CD4-positive, alpha-beta T cell (primary cell): ENCODE data around the gene PIP5KL1. TPM values are rescaled to one million over a fixed set of nuclear protein-coding genes. Genes with fewer than 3 reads are reported as not detected.

Experiments
- ATAC-seq: fragments of 200-7000 bp; cut with Tn5 transposase; one replicate; pipeline ENCODE4 v1.10.0; 2022; ENCODE audit warnings: mild to moderate bottlenecking; ENCODE audit not compliant: poor library complexity
- CTCF ChIA-PET: fragments of 350-600 bp; sonication (Branson Sonifier 250); formaldehyde crosslinking; loops from one replicate; lab custom pipeline; 2021; ENCODE audit warnings: antibody characterized with exemption, inconsistent platforms; lab: Charles Lee
- POLR2A ChIA-PET: fragments of 350-600 bp; sonication (Branson Sonifier 250); formaldehyde crosslinking; loops from one replicate; lab custom pipeline; 2021; ENCODE audit warnings: antibody characterized with exemption, inconsistent platforms; lab: Charles Lee
- DNase-seq, 14 experiments: peaks; one replicate each; pipeline ENCODE4 v3.0.0-alpha.2; 2013 to 2020; ENCODE audit warnings: mixed read lengths in 2 of 14
- H3K27ac ChIP-seq, 2 donors: one replicate each; pipeline versions ENCODE4 v1.5.1 to v1.7.0; 2013; ENCODE audit warnings: low read length in 2 of 2, low read depth in 1 of 2, mild to moderate bottlenecking in 1 of 2
- H3K27me3 ChIP-seq, 2 experiments: 1 replicate in 1 of 2; 2 replicates in 1 of 2; pipeline versions ENCODE4 v1.6.1 to v1.7.0; 2013; ENCODE audit warnings: low read length in 2 of 2, control low read depth in 1 of 2, mild to moderate bottlenecking in 1 of 2, moderate library complexity in 1 of 2; ENCODE audit not compliant: insufficient read depth in 2 of 2, control insufficient read depth in 1 of 2
- H3K36me3 ChIP-seq: one replicate; pipeline ENCODE4 v1.6.1; 2013; ENCODE audit warnings: low read length, control low read depth; ENCODE audit not compliant: insufficient read depth
- H3K4me1 ChIP-seq: one replicate; pipeline ENCODE4 v1.6.1; 2013; ENCODE audit warnings: low read length, control low read depth; ENCODE audit not compliant: insufficient read depth
- H3K4me3 ChIP-seq: one replicate; pipeline ENCODE4 v1.5.1; 2013; ENCODE audit warnings: mild to moderate bottlenecking, low read length, moderate library complexity
- H3K9me3 ChIP-seq, 2 experiments: 1 replicate in 1 of 2; 2 replicates in 1 of 2; pipeline versions ENCODE4 v1.6.1 to v1.7.0; 2013; ENCODE audit warnings: low read length in 2 of 2, mild to moderate bottlenecking in 2 of 2, control low read depth in 1 of 2, moderate library complexity in 1 of 2; ENCODE audit not compliant: control insufficient read depth in 1 of 2, insufficient read depth in 1 of 2
- H3K27ac Mint-ChIP-seq: one replicate; pipeline ENCODE4 v1.8.0; 2020; ENCODE audit warnings: mixed read lengths
- H3K27me3 Mint-ChIP-seq: one replicate; pipeline ENCODE4 v1.8.0; 2021; ENCODE audit warnings: mixed read lengths
- H3K36me3 Mint-ChIP-seq: one replicate; pipeline ENCODE4 v1.8.0; 2021; ENCODE audit warnings: low read depth, mixed read lengths
- H3K4me1 Mint-ChIP-seq: one replicate; pipeline ENCODE4 v1.8.0; 2021; ENCODE audit warnings: low read depth, mixed read lengths
- H3K4me3 Mint-ChIP-seq: one replicate; pipeline ENCODE4 v1.8.0; 2020; ENCODE audit warnings: mild to moderate bottlenecking, mixed read lengths
- H3K9me3 Mint-ChIP-seq: one replicate; pipeline ENCODE4 v1.8.0; 2020; ENCODE audit warnings: mixed read lengths
- intact Hi-C, 2 experiments: fragments of 100-400 bp; cut with DNase I in 1 of 2; cut with micrococcal nuclease in 1 of 2; formaldehyde crosslinking; loops; one replicate each; pipeline versions ENCODE4 v1.15.1 to v1.9.0; 2023 to 2025; cut with DNase I, micrococcal nuclease
- total RNA-seq, 174 experiments: library from RNA in 2 of 174; stranded (reverse) in 2 of 174; gene quantifications; one replicate each; pipeline ENCODE4 v1.2.3 and lab custom pipeline; 2021 to 2026
- TF ChIP-seq, protein P1 (sequence below): fragments of 200-600 bp; IDR thresholded peaks from one replicate; pipeline ENCODE4 v1.8.0; 2022; ENCODE audit warnings: antibody characterized with exemption, mild to moderate bottlenecking

Gene PIP5KL1
- total RNA-seq, 2 experiments from 2014 or later, result 2.9 to 3.3 TPM

DNA sequence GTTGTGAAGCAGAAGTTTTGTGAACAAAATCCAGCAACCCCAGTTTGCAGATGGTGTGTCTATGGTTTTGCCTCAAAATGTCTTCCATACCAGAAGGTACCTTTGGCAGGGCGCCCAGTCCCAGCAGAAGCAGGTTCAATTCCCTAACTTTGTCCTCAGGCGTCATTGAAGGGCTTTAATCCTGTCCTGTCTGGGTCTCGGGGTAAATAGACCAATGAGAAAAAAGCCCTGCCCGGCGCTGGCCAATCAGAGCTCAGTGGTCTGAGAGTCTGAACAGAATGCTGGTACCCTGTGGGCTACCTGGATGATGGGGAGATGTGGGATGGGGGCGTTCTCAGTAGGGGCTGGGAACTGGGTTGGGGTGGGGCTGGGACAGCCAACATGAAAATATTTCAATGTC lies 7.5 kb downstream of the PIP5KL1 start:
- peaks cover 4% of the 10 kb centered on the region for H3K27me3 Mint-ChIP-seq
- POLR2A ChIA-PET, result interaction anchor here (1.6 kb wide), 1 partner anchor 14 kb away, joined by 6 read pairs; the partner anchor contains the start of gene DPM2
- ATAC-seq (no peak), DNase-seq (no peak)
- Histone ChIP-seq H3K9me3 (no peaks in the 10 kb centered on the region), H3K27ac (no peak overlapping the region), H3K4me3 (no peak overlapping the region), H3K36me3 (no peaks in the 10 kb centered on the region), H3K27me3 (peaks cover 0 to 11% of the 10 kb centered on the region in 2 experiments), H3K4me1 (peaks cover 48% of the 10 kb centered on the region)
- H3K27ac Mint-ChIP-seq, result no peak overlapping the region
- H3K4me1 Mint-ChIP-seq, result peaks cover 26% of the 10 kb centered on the region
- CTCF ChIA-PET, result interaction anchor here (1.3 kb wide), 2 partner anchors 17 to 188 kb away, joined by 4 to 6 read pairs; partner anchors contain the start of gene TOR2A
- no peaks in the 10 kb centered on the region for H3K9me3 Mint-ChIP-seq
- intact Hi-C loops, result no loop called here
- TF ChIP-seq, protein P1, sequence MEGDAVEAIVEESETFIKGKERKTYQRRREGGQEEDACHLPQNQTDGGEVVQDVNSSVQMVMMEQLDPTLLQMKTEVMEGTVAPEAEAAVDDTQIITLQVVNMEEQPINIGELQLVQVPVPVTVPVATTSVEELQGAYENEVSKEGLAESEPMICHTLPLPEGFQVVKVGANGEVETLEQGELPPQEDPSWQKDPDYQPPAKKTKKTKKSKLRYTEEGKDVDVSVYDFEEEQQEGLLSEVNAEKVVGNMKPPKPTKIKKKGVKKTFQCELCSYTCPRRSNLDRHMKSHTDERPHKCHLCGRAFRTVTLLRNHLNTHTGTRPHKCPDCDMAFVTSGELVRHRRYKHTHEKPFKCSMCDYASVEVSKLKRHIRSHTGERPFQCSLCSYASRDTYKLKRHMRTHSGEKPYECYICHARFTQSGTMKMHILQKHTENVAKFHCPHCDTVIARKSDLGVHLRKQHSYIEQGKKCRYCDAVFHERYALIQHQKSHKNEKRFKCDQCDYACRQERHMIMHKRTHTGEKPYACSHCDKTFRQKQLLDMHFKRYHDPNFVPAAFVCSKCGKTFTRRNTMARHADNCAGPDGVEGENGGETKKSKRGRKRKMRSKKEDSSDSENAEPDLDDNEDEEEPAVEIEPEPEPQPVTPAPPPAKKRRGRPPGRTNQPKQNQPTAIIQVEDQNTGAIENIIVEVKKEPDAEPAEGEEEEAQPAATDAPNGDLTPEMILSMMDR, result no peak
- no peak overlapping the region for H3K4me3 Mint-ChIP-seq
- no peaks in the 10 kb centered on the region for H3K36me3 Mint-ChIP-seq

DNA sequence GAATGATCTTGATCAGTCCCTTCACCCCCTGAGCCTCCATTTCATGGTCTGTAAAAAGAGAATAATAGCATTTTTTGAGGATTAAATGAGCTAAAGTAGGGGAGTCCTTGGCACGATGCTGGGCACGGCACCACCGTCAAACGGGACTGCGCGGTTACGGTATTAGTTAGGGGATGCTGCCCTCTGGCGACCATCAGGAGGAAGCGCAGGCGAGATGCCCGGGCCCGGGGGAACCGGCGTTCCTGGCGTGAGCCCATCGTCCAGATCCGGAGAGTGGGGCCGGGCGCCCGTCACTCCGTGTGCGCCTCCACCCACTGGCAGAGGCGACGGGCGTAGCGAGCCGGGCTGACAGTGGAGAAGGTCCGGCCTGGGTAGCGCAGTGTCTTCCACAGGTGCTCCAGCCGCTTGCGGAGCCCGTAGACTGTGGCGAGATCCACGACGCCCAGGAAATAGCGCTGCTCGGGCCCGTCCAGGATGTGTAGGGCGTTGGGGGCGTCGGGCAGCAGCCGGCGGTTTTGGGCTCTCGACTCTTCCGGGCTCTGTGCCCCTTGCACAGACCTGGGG lies 8.9 kb downstream of the PIP5KL1 start:
- TF ChIP-seq, protein P1, result peak; percentile 96
- H3K36me3 ChIP-seq, result no peaks in the 10 kb centered on the region
- peaks cover 36% of the 10 kb centered on the region for H3K4me1 Mint-ChIP-seq
- DNase-seq (peak; percentile 62 to 89 (median 74)), ATAC-seq (peak; percentile 39)
- POLR2A ChIA-PET, result interaction anchor here (0.7 to 2.0 kb wide), 11 partner anchors 15 to 707 kb away, joined by 3 to 11 read pairs (median 3); partner anchors contain the start of genes CDK9, DPM2 and TOR2A
- CTCF ChIA-PET, result interaction anchor here (0.6 to 1.8 kb wide), 15 partner anchors 9 to 707 kb away, joined by 3 to 11 read pairs (median 4); partner anchors contain the start of genes CDK9, SH2D3C and TOR2A
- peak overlapping the region; percentile 51 for H3K4me3 Mint-ChIP-seq
- no peaks in the 10 kb centered on the region for H3K9me3 Mint-ChIP-seq
- no peak overlapping the region for H3K27ac ChIP-seq
- peak overlapping the region; percentile 45 for H3K4me3 ChIP-seq
- H3K4me1 ChIP-seq, result peaks cover 48% of the 10 kb centered on the region
- intact Hi-C loops, result loop anchor here (1.0 to 2.0 kb wide), 6 partner anchors 51 to 707 kb away; partner anchors contain the start of gene TOR2A (in 1 of the 2)
- H3K27me3 Mint-ChIP-seq, result peaks cover 4% of the 10 kb centered on the region
- H3K27ac Mint-ChIP-seq, result no peak overlapping the region
- H3K36me3 Mint-ChIP-seq, result no peaks in the 10 kb centered on the region
- H3K27me3 ChIP-seq, result peaks cover 0 to 4% of the 10 kb centered on the region in 2 experiments
- H3K9me3 ChIP-seq, result no peaks in the 10 kb centered on the region

DNA sequence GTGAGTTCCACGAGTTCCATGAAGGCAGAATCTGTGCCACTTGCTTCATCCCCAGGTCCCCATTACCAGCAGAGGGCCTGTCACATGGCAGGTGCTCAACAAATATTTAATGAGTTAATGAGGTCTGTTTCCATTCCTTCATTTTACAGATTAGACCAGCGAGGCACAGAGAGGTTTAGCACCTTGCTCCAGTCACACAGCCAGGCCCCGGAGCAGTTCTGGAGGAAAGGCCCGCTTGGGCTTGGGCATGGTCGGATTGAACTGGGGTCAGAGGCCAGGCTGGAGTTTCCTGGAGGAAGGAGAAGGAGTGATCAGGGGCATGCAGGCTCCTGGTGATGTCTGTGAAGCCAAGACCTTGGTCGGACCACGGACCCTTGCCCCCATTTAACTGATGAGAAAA lies 9.8 kb downstream of the PIP5KL1 start:
- intact Hi-C loops, result loop anchor here (1.0 to 2.0 kb wide), 6 partner anchors 50 to 706 kb away; partner anchors contain the start of gene TOR2A (in 1 of the 2)
- POLR2A ChIA-PET, result interaction anchor here (0.7 to 2.0 kb wide), 9 partner anchors 14 to 706 kb away, joined by 3 to 11 read pairs (median 4); partner anchors contain the start of genes CDK9 and TOR2A
- peaks cover 52% of the 10 kb centered on the region for H3K4me1 ChIP-seq
- no peak for DNase-seq
- no peak overlapping the region for H3K4me3 Mint-ChIP-seq
- no peaks in the 10 kb centered on the region for H3K9me3 ChIP-seq
- H3K4me1 Mint-ChIP-seq, result peaks cover 42% of the 10 kb centered on the region
- TF ChIP-seq, protein P1, result no peak
- ATAC-seq, result no peak
- CTCF ChIA-PET, result interaction anchor here (0.6 to 1.8 kb wide), 15 partner anchors 8 to 706 kb away, joined by 3 to 11 read pairs (median 3); partner anchors contain the start of genes CDK9, SH2D3C and TOR2A
- H3K36me3 ChIP-seq, result no peaks in the 10 kb centered on the region
- H3K27ac ChIP-seq, result no peak overlapping the region
- H3K9me3 Mint-ChIP-seq, result no peaks in the 10 kb centered on the region
- peaks cover 2% of the 10 kb centered on the region for H3K36me3 Mint-ChIP-seq
- H3K27me3 ChIP-seq, result peaks cover 0 to 3% of the 10 kb centered on the region in 2 experiments
- H3K4me3 ChIP-seq, result no peak overlapping the region
- peaks cover 4% of the 10 kb centered on the region for H3K27me3 Mint-ChIP-seq
- no peak overlapping the region for H3K27ac Mint-ChIP-seq
